ENCODE data around the gene VEGFB. TPM values are rescaled to one million over a fixed set of nuclear protein-coding genes. Genes with fewer than 3 reads are reported as not detected.

VEGFB gene
- total and polyA plus RNA-seq, 12 donors: 158 to 353 (median 277) TPM

GRCh38 chr11:64241491-64242374 is 7.3 kb downstream of the VEGFB start:
- Histone ChIP-seq H3K27ac (peak overlapping the region; percentile 90 to 100 (median 98)), H3K36me3 (peaks cover 0 to 46% (median 14%) of the 10 kb centered on the region in 9 donors), H3K4me3 (peak overlapping the region; percentile 73 to 99 (median 88)), H3K4me1 (peaks cover 15 to 66% (median 39%) of the 10 kb centered on the region in 9 donors), H3K27me3 (no peaks in the 10 kb centered on the region), H3K9me3 (no peaks in the 10 kb centered on the region)
- ATAC-seq (peak; percentile 3 to 41 (median 6)), DNase-seq (peak; percentile 59 to 66)
- intact Hi-C loops (cut with DNase I): loop anchor here in 3 of 10 donors (1.0 to 2.0 kb wide), 2 partner anchors 29 kb away; no protein-coding TSS in a partner anchor
- WGBS, 2 donors: 0 to 1% methylated on average over 63 of the region's 63 CpGs
- peak in 3 of 9 donors; percentile 7 to 20 (median 17) for TF ChIP-seq CTCF (IDR thresholded peaks at IDR 0.05)

GRCh38 chr11:64243236-64243854 is 9.0 kb downstream of the VEGFB start:
- Histone ChIP-seq H3K27me3 (no peaks in the 10 kb centered on the region), H3K27ac (peak overlapping the region in 5 of 10 donors; percentile 10 to 98 (median 69)), H3K4me1 (peaks cover 19 to 65% (median 46%) of the 10 kb centered on the region in 9 donors), H3K36me3 (peaks cover 0 to 32% (median 11%) of the 10 kb centered on the region in 9 donors), H3K9me3 (no peaks in the 10 kb centered on the region), H3K4me3 (peak overlapping the region in 2 of 10 donors; percentile 92 to 94)
- TF ChIP-seq CTCF (IDR thresholded peaks at IDR 0.05): no peak
- DNase-seq: no peak
- whole genome bisulfite sequencing, 2 donors: 85% methylated on average over 8 of the region's 8 CpGs
- no peak for ATAC-seq
- intact Hi-C loops (cut with DNase I): no loop called here

GRCh38 chr11:64244107-64244506 is 9.7 kb downstream of the VEGFB start:
- ATAC-seq (no peak), DNase-seq (no peak)
- no peak overlapping the region for H3K4me3 ChIP-seq
- WGBS, 2 donors: 61 to 63% methylated on average over 5 of the region's 5 CpGs
- peaks cover 19 to 58% (median 46%) of the 10 kb centered on the region in 9 donors for H3K4me1 ChIP-seq
- H3K27ac ChIP-seq: peak overlapping the region in 3 of 10 donors; percentile 12 to 98 (median 13)
- H3K36me3 ChIP-seq: peaks cover 0 to 24% (median 3%) of the 10 kb centered on the region in 9 donors
- H3K9me3 ChIP-seq: no peaks in the 10 kb centered on the region
- TF ChIP-seq CTCF (IDR thresholded peaks at IDR 0.05): no peak
- intact Hi-C loops (cut with DNase I): no loop called here
- H3K27me3 ChIP-seq: no peaks in the 10 kb centered on the region

- ATAC-seq: no peak
- Histone ChIP-seq H3K4me3 (peak overlapping the region in 7 of 10 donors; percentile 64 to 89 (median 70)), H3K9me3 (no peaks in the 10 kb centered on the region), H3K36me3 (peaks cover 0 to 20% (median 0%) of the 10 kb centered on the region in 9 donors), H3K27me3 (no peaks in the 10 kb centered on the region), H3K27ac (peak overlapping the region in 9 of 10 donors; percentile 80 to 96 (median 84)), H3K4me1 (peaks cover 19 to 53% (median 42%) of the 10 kb centered on the region in 9 donors)
- WGBS, 2 donors: 37 to 51% methylated on average over 6 of the region's 6 CpGs
- no peak for TF ChIP-seq CTCF (IDR thresholded peaks at IDR 0.05)
- intact Hi-C loops (cut with DNase I): loop anchor here in 1 of 10 donors (5.0 kb wide), 1 partner anchor 57 kb away; the partner anchor contains the start of gene CATSPERZ
- DNase-seq: no peak
Observed at GRCh38 chr11:64244966-64245365, 10.6 kb downstream of the VEGFB start.

Data from heart right ventricle (tissue), 16 donors.